ENCODE results near the gene CSNK1A1. TPM values are rescaled to one million over a fixed set of nuclear protein-coding genes. Genes with fewer than 3 reads are reported as not detected.

The CSNK1A1 gene
- total RNA-seq, 4 donors from 2014 or later = 159 to 260 (median 184) TPM

GRCh38 chr5:149489605-149490037 is 61.6 kb downstream of the CSNK1A1 start:
- peaks cover 24 to 66% (median 46%) of the 10 kb centered on the region in 4 donors for H3K4me1 ChIP-seq
- H3K36me3 ChIP-seq = peaks cover 0 to 7% (median 2%) of the 10 kb centered on the region in 4 donors
- H3K27ac ChIP-seq = peak overlapping the region; percentile 85 to 91 (median 90)
- 12 to 17% methylated on average over 7 of the region's 7 CpGs for WGBS, 2 donors (ENCODE audit: low coverage in 1 of 2)
- no peak for DNase-seq
- H3K27me3 ChIP-seq = no peaks in the 10 kb centered on the region
- peak; percentile 76 for TF ChIP-seq EP300 (IDR thresholded peaks at IDR 0.05; ENCODE audit: low read depth)
- TF ChIP-seq POLR2AphosphoS5 (IDR thresholded peaks at IDR 0.05) = peak in 2 of 3 donors; percentile 70 to 73
- TF ChIP-seq POLR2A (IDR thresholded peaks at IDR 0.05) = no peak
- no peak overlapping the region for H3K4me3 ChIP-seq
- in situ Hi-C loops (cut with MboI; ENCODE audit: low pct_ligation_motif_present in 1 of 4, low pct_unique_long_range_greater_than_20kb in 1 of 4, low sequenced_read_pairs in 3 of 4) = no loop called here
- intact Hi-C loops (cut with DNase I; ENCODE audit: low total_unique reads) = no loop called here
- no peaks in the 10 kb centered on the region for H3K9me3 ChIP-seq

GRCh38 chr5:149488645-149489306 is 62.5 kb downstream of the CSNK1A1 start:
- WGBS, 2 donors (ENCODE audit: low coverage in 1 of 2) = 67 to 73% methylated on average over 16 to 19 of the region's 19 CpGs
- Histone ChIP-seq H3K4me1 (peaks cover 24 to 70% (median 46%) of the 10 kb centered on the region in 4 donors), H3K27me3 (no peaks in the 10 kb centered on the region), H3K27ac (peak overlapping the region; percentile 85 to 91 (median 90)), H3K9me3 (no peaks in the 10 kb centered on the region), H3K36me3 (no peaks in the 10 kb centered on the region), H3K4me3 (no peak overlapping the region)
- DNase-seq = peak; percentile 36
- TF ChIP-seq CTCF (IDR thresholded peaks at IDR 0.05) (no peak), EP300 (IDR thresholded peaks at IDR 0.05; ENCODE audit: low read depth) (no peak), POLR2A (IDR thresholded peaks at IDR 0.05) (no peak), POLR2AphosphoS5 (IDR thresholded peaks at IDR 0.05) (peak in 1 of 3 donors; percentile 51)
- in situ Hi-C loops (cut with MboI; ENCODE audit: low pct_ligation_motif_present in 1 of 4, low pct_unique_long_range_greater_than_20kb in 1 of 4, low sequenced_read_pairs in 3 of 4) (no loop called here), intact Hi-C loops (cut with DNase I; ENCODE audit: low total_unique reads) (no loop called here)

GRCh38 chr5:149487672-149488071 is 63.6 kb downstream of the CSNK1A1 start:
- no peak overlapping the region for H3K4me3 ChIP-seq
- intact Hi-C loops (cut with DNase I; ENCODE audit: low total_unique reads) = no loop called here
- WGBS, 2 donors (ENCODE audit: low coverage in 1 of 2) = 74 to 88% methylated on average over 2 of the region's 2 CpGs
- H3K9me3 ChIP-seq = no peaks in the 10 kb centered on the region
- peaks cover 28 to 79% (median 53%) of the 10 kb centered on the region in 4 donors for H3K4me1 ChIP-seq
- no peak for DNase-seq
- in situ Hi-C loops (cut with MboI; ENCODE audit: low pct_ligation_motif_present in 1 of 4, low pct_unique_long_range_greater_than_20kb in 1 of 4, low sequenced_read_pairs in 3 of 4) = no loop called here
- TF ChIP-seq CTCF (IDR thresholded peaks at IDR 0.05) (no peak), POLR2AphosphoS5 (IDR thresholded peaks at IDR 0.05) (no peak), POLR2A (IDR thresholded peaks at IDR 0.05) (no peak), EP300 (IDR thresholded peaks at IDR 0.05; ENCODE audit: low read depth) (no peak)
- no peaks in the 10 kb centered on the region for H3K27me3 ChIP-seq
- H3K27ac ChIP-seq = peak overlapping the region; percentile 85 to 91 (median 90)
- no peaks in the 10 kb centered on the region for H3K36me3 ChIP-seq

DNA sequence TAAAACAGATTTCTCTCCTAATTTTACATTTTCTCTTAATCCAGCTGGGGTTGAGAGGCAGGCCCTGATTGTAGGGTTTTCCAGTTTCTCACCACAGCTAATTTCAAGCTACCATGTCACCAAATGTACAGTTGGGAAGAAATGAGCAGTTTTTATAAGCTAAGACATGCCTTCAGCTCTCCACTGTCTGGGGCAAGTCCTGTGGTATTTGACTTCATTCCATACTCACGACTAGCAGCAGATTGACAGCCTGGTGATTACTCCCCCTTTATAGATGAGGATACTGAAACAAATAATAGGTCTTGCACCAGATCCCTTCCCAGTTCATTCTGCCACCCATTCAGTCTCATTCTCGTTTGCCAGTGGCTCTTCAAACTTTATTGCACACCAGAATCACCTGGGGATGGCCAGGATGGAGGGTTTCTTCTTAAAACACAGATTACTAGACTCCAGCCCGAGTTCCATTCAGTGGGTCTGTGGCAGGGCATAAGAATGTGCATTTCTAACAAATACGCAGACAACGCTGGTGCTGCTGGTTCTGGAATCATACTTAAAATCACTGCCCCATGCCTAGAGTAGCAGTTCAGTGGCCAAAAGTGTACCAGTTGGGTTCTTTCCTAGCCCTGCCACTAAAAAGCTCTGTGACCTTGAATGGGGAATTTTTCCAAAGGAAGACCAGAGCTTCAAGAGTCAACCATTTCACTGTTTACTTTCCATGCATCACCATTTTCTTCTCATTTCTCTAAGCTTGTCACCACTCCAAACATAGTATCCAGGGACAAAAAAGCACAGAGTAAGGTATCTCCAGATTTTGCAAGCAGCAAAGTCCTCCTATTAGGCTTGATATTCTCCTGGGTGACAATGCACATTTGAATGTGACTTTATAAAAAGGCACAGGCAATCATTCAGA is 64.3 kb downstream of the CSNK1A1 start:
- WGBS, 2 donors (ENCODE audit: low coverage in 1 of 2) = 53 to 61% methylated on average over 3 to 5 of the region's 5 CpGs
- intact Hi-C loops (cut with DNase I; ENCODE audit: low total_unique reads) (no loop called here), in situ Hi-C loops (cut with MboI; ENCODE audit: low pct_ligation_motif_present in 1 of 4, low pct_unique_long_range_greater_than_20kb in 1 of 4, low sequenced_read_pairs in 3 of 4) (no loop called here)
- Histone ChIP-seq H3K36me3 (no peaks in the 10 kb centered on the region), H3K27me3 (no peaks in the 10 kb centered on the region), H3K4me3 (no peak overlapping the region), H3K9me3 (no peaks in the 10 kb centered on the region), H3K27ac (peak overlapping the region; percentile 85 to 91 (median 90)), H3K4me1 (peaks cover 28 to 86% (median 58%) of the 10 kb centered on the region in 4 donors)
- TF ChIP-seq EP300 (IDR thresholded peaks at IDR 0.05; ENCODE audit: low read depth) = no peak
- no peak for DNase-seq
